Measurements from ENCODE around the gene HOXD12. TPM values are rescaled to one million over a fixed set of nuclear protein-coding genes. Genes with fewer than 3 reads are reported as not detected.

HOXD12 gene
- total and polyA plus RNA-seq, 8 donors: not detected

- peak; percentile 56 to 92 for DNase-seq
- intact Hi-C loops (cut with DNase I; ENCODE audit: low total_unique reads): loop anchor here (5.0 kb wide), 2 partner anchors 312 to 502 kb away; no protein-coding TSS in a partner anchor
- Histone ChIP-seq H3K9me3 (peaks cover 0 to 5% (median 0%) of the 10 kb centered on the region in 4 donors), H3K27ac (peak overlapping the region in 3 of 5 donors; percentile 1 to 49 (median 32)), H3K4me3 (peak overlapping the region; percentile 36 to 52 (median 42)), H3K27me3 (peaks cover 15 to 99% (median 86%) of the 10 kb centered on the region in 3 donors), H3K4me1 (peaks cover 11 to 39% (median 27%) of the 10 kb centered on the region in 4 donors), H3K36me3 (no peaks in the 10 kb centered on the region)
- WGBS, 5 donors: 8 to 23% (median 10%) methylated on average over 18 to 48 of the region's 48 CpGs
- no peak for TF ChIP-seq EP300 (IDR thresholded peaks at IDR 0.05)
- peak in 5 of 7 experiments; percentile 67 to 81 (median 73) for TF ChIP-seq CTCF (IDR thresholded peaks at IDR 0.05)
Measured at GRCh38 chr2:176140513-176141317, 41.1 kb downstream of the HOXD12 start.

- Histone ChIP-seq H3K4me1 (peaks cover 7 to 24% (median 14%) of the 10 kb centered on the region in 4 donors), H3K27ac (no peak overlapping the region), H3K36me3 (no peaks in the 10 kb centered on the region), H3K9me3 (peaks cover 0 to 5% (median 0%) of the 10 kb centered on the region in 4 donors), H3K27me3 (peaks cover 5 to 99% (median 86%) of the 10 kb centered on the region in 3 donors), H3K4me3 (no peak overlapping the region)
- 69 to 90% (median 81%) methylated on average over 2 of the region's 2 CpGs for WGBS, 5 donors
- DNase-seq: peak in 1 of 2 donors; percentile 7
- intact Hi-C loops (cut with DNase I; ENCODE audit: low total_unique reads): loop anchor here (5.0 kb wide), 2 partner anchors 310 to 500 kb away; no protein-coding TSS in a partner anchor
- TF ChIP-seq POLR2A (IDR thresholded peaks at IDR 0.05) (no peak), CTCF (IDR thresholded peaks at IDR 0.05) (no peak), POLR2AphosphoS5 (IDR thresholded peaks at IDR 0.05) (no peak), EP300 (IDR thresholded peaks at IDR 0.05) (no peak)
Measured at GRCh38 chr2:176142281-176142680, 42.7 kb downstream of the HOXD12 start.

GRCh38 chr2:176145085-176145969 lies 45.7 kb downstream of the HOXD12 start:
- Histone ChIP-seq H3K27me3 (peaks cover 7 to 99% (median 84%) of the 10 kb centered on the region in 3 donors), H3K27ac (no peak overlapping the region), H3K4me3 (no peak overlapping the region), H3K4me1 (peaks cover 1 to 16% (median 7%) of the 10 kb centered on the region in 4 donors), H3K9me3 (no peaks in the 10 kb centered on the region), H3K36me3 (no peaks in the 10 kb centered on the region)
- WGBS, 5 donors: 26 to 40% (median 35%) methylated on average over 4 of the region's 4 CpGs
- intact Hi-C loops (cut with DNase I; ENCODE audit: low total_unique reads): no loop called here
- DNase-seq: peak in 1 of 2 donors; percentile 9
- no peak for TF ChIP-seq CTCF (IDR thresholded peaks at IDR 0.05)
- TF ChIP-seq POLR2A (IDR thresholded peaks at IDR 0.05): no peak
- TF ChIP-seq POLR2AphosphoS5 (IDR thresholded peaks at IDR 0.05): no peak
- no peak for TF ChIP-seq EP300 (IDR thresholded peaks at IDR 0.05)

- no peaks in the 10 kb centered on the region for H3K36me3 ChIP-seq
- WGBS, 5 donors: 24 to 39% (median 29%) methylated on average over 6 of the region's 6 CpGs
- H3K27ac ChIP-seq: no peak overlapping the region
- H3K4me3 ChIP-seq: no peak overlapping the region
- peaks cover 0 to 8% (median 0%) of the 10 kb centered on the region in 4 donors for H3K4me1 ChIP-seq
- TF ChIP-seq POLR2AphosphoS5 (IDR thresholded peaks at IDR 0.05) (no peak), EP300 (IDR thresholded peaks at IDR 0.05) (no peak), CTCF (IDR thresholded peaks at IDR 0.05) (no peak)
- no peaks in the 10 kb centered on the region for H3K9me3 ChIP-seq
- peak in 1 of 2 donors; percentile 9 for DNase-seq
- H3K27me3 ChIP-seq: peaks cover 10 to 99% (median 84%) of the 10 kb centered on the region in 3 donors
- intact Hi-C loops (cut with DNase I; ENCODE audit: low total_unique reads): no loop called here
Measured at GRCh38 chr2:176146101-176146500, 46.5 kb downstream of the HOXD12 start.

Measured in stomach (tissue), 9 donors.